HG02840 (cell line): Measurements from ENCODE around the gene NFIC.

Experiments
- ATAC-seq: cut with Tn5 transposase; IDR thresholded peaks from one replicate; pipeline ENCODE4 v1.9.1; 2021; ENCODE audit warnings: mild to moderate bottlenecking, moderate library complexity, moderate number of reproducible peaks; ENCODE audit not compliant: unreplicated experiment, low FRiP score

The NFIC gene

DNA sequence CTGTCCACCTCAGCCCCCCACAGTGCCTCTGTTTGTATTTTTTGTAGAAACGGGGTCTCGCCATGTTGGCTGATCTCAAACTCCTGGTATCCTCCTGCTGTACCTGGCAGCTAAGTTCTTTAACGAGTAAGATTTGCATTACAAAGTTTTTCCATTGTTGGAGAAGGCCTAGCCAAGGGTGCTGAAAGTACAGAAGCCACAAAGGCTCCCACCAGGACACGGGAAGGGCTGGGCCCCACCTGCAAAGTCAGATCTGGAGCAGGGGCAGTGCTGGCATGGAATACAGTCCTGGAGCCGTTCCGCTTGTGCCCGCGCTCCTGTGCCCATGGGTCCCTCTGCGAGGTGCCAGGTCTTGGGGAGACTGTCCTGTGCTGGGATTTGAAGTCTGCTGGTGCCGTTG, 151.9 kb downstream of the NFIC start:
- ATAC-seq = no peak

- ATAC-seq = no peak
Measured at GRCh38 chr19:3518659-3519058, 152.3 kb downstream of the NFIC start.
